Caki2 (cell line): Measurements from ENCODE around the gene CNP. TPM values are rescaled to one million over a fixed set of nuclear protein-coding genes. Genes with fewer than 3 reads are reported as not detected.
"Not testable (repeated sequence)": the region's sequence is repeated elsewhere in the genome, so short reads cannot be mapped to it uniquely, and the experiment has no call there.

Source experiments
- DNase-seq: peaks from one replicate; pipeline ENCODE4 v3.0.0-alpha.2; 2015; ENCODE audit warnings: low read depth
- in situ Hi-C: cut with HindIII; loops from 2 replicates; pipeline ENCODE4 v1.10.0; 2016; ENCODE audit warnings: low sequenced_read_pairs, low pct_unique_long_range_greater_than_20kb, mixed read lengths
- total RNA-seq: library from RNA; depleted of rRNA; stranded (reverse); fragments of >200 nt; shearing (Covaris generic); gene quantifications from 2 replicates; pipeline ENCODE4 v1.2.3, GENCODE V29; 2014; ENCODE audit warnings: low replicate concordance; rRNA removed

Gene CNP
- total RNA-seq, 1 experiment from 2014 or later: 50.2 TPM

- no peak for DNase-seq
- in situ Hi-C loops: no loop called here
Observed at GRCh38 chr17:42017866-42018200, 51.2 kb downstream of the CNP start.

- in situ Hi-C loops: no loop called here
- DNase-seq: no peak
Observed at GRCh38 chr17:42018339-42018738, 51.7 kb downstream of the CNP start.

- in situ Hi-C loops: no loop called here
- DNase-seq: no peak
Observed at GRCh38 chr17:42018988-42019387, 52.4 kb downstream of the CNP start.

GRCh38 chr17:42019509-42020404 lies 53.2 kb downstream of the CNP start, which contains the start of gene NKIRAS2:
Gene NKIRAS2 (plus strand): TSS chr17:42020090. CDS start chr17:42021578, 1,488 bp downstream.
- in situ Hi-C loops: no loop called here
- peak; percentile 83 for DNase-seq

- in situ Hi-C loops, DNase-seq: not testable (repeated sequence)
Observed at GRCh38 chr17:42020845-42021244, 54.2 kb downstream of the CNP start.

GRCh38 chr17:42023524-42024349 lies 57.1 kb downstream of the CNP start:
- DNase-seq: no peak
- in situ Hi-C loops: no loop called here

GRCh38 chr17:42025191-42025579 lies 58.6 kb downstream of the CNP start:
- in situ Hi-C loops: no loop called here
- no peak for DNase-seq

- in situ Hi-C loops: no loop called here
Observed at GRCh38 chr17:42025936-42026335, 59.3 kb downstream of the CNP start.

GRCh38 chr17:42026857-42027589 lies 60.4 kb downstream of the CNP start:
- in situ Hi-C loops: no loop called here
- no peak for DNase-seq

More at GRCh38 chr17:42025936-42026335, 59.3 kb downstream of the CNP start:
- DNase-seq: no peak

Other genes starting within 250 kb of the CNP start
- gene HAP1, start 232.2 kb upstream of the CNP start, total RNA-seq: not detected in 2 replicates
- gene JUP, start 180.1 kb upstream of the CNP start, total RNA-seq: 56.9 and 111 TPM in 2 replicates
- 148 and 200 TPM in 2 replicates for gene P3H4, start 154.8 kb upstream of the CNP start, total RNA-seq
- gene FKBP10, start 153.8 kb upstream of the CNP start, total RNA-seq: 315 and 351 TPM in 2 replicates
- 69.5 and 97.0 TPM in 2 replicates for gene NT5C3B, start 130.6 kb upstream of the CNP start, total RNA-seq
- not detected in 2 replicates for gene KLHL10, start 129.0 kb upstream of the CNP start, total RNA-seq
- gene KLHL11, start 101.4 kb upstream of the CNP start, total RNA-seq: 10.3 and 15.5 TPM in 2 replicates
- 146 and 150 TPM in 2 replicates for gene ACLY, start 47.8 kb upstream of the CNP start, total RNA-seq
- gene ODAD4, start 36.2 kb upstream of the CNP start, total RNA-seq: 0.78 and 2.6 TPM in 2 replicates
- gene DNAJC7, start 50.6 kb downstream of the CNP start, total RNA-seq: 48.4 and 72.9 TPM in 2 replicates
- 65.6 and 77.5 TPM in 2 replicates for gene NKIRAS2, start 53.3 kb downstream of the CNP start, total RNA-seq
- 0.98 and 1.5 TPM in 2 replicates for gene C17orf113, start 83.8 kb downstream of the CNP start, total RNA-seq
- not detected in 2 replicates for gene ZNF385C, start 131.7 kb downstream of the CNP start, total RNA-seq
- 21.4 and 27.0 TPM in 2 replicates for gene DHX58, start 145.9 kb downstream of the CNP start, total RNA-seq
- gene KAT2A, start 154.6 kb downstream of the CNP start, total RNA-seq: 24.6 and 33.7 TPM in 2 replicates
- gene HSPB9, start 156.0 kb downstream of the CNP start, total RNA-seq: 0.20 TPM in 1 of 2 replicates, not detected in the other
- 122 and 165 TPM in 2 replicates for gene RAB5C, start 188.2 kb downstream of the CNP start, total RNA-seq
- not detected in 2 replicates for gene KCNH4, start 214.3 kb downstream of the CNP start, total RNA-seq
- not detected in 2 replicates for gene HCRT, start 218.7 kb downstream of the CNP start, total RNA-seq
- gene GHDC, start 227.7 kb downstream of the CNP start, total RNA-seq: 18.4 and 22.8 TPM in 2 replicates